GM21360 (cell line): ENCODE measurements around the gene KIAA1549.

ENCODE experiments used
- ATAC-seq: cut with Tn5 transposase; IDR thresholded peaks from one replicate; pipeline ENCODE4 v1.9.1; 2021; ENCODE audit warnings: mild to moderate bottlenecking, moderate library complexity; ENCODE audit not compliant: unreplicated experiment

The KIAA1549 gene

GRCh38 chr7:138911007-138911406, 70.2 kb downstream of the KIAA1549 start:
- ATAC-seq, result no peak

- no peak for ATAC-seq
Observed at GRCh38 chr7:138907850-138908249, 73.3 kb downstream of the KIAA1549 start.

GRCh38 chr7:138907201-138907847, 73.9 kb downstream of the KIAA1549 start:
- ATAC-seq, result no peak

- ATAC-seq, result no peak
Observed at GRCh38 chr7:138903859-138904435, 77.2 kb downstream of the KIAA1549 start.

GRCh38 chr7:138903186-138903820, 77.9 kb downstream of the KIAA1549 start:
- ATAC-seq, result no peak

- no peak for ATAC-seq
Observed at GRCh38 chr7:138902161-138902560, 79.0 kb downstream of the KIAA1549 start.

GRCh38 chr7:138900035-138900828, 81.0 kb downstream of the KIAA1549 start:
- no peak for ATAC-seq

- no peak for ATAC-seq
Observed at GRCh38 chr7:138898802-138899201, 82.4 kb downstream of the KIAA1549 start.

GRCh38 chr7:138898255-138898654, 82.9 kb downstream of the KIAA1549 start:
- peak; percentile 86 for ATAC-seq

- ATAC-seq, result no peak
Observed at GRCh38 chr7:138895679-138896078, 85.5 kb downstream of the KIAA1549 start.

GRCh38 chr7:138893258-138893657, 87.9 kb downstream of the KIAA1549 start:
- ATAC-seq, result no peak

- no peak for ATAC-seq
Observed at GRCh38 chr7:138892812-138893211, 88.4 kb downstream of the KIAA1549 start.

GRCh38 chr7:138892006-138892630, 89.1 kb downstream of the KIAA1549 start:
- no peak for ATAC-seq

- no peak for ATAC-seq
Observed at GRCh38 chr7:138891446-138891810, 89.8 kb downstream of the KIAA1549 start.

- ATAC-seq, result no peak
Observed at GRCh38 chr7:138890499-138891445, 90.4 kb downstream of the KIAA1549 start.

- no peak for ATAC-seq
Observed at GRCh38 chr7:138889582-138890498, 91.3 kb downstream of the KIAA1549 start.

GRCh38 chr7:138887872-138888656, 93.1 kb downstream of the KIAA1549 start:
- ATAC-seq, result no peak

- ATAC-seq, result no peak
Observed at GRCh38 chr7:138887085-138887710, 94.0 kb downstream of the KIAA1549 start.
